Measurements from ENCODE around the gene OLA1.
A peak's percentile ranks its signal among the peaks of the same experiment; 100 is the strongest.

OLA1 gene

DNA sequence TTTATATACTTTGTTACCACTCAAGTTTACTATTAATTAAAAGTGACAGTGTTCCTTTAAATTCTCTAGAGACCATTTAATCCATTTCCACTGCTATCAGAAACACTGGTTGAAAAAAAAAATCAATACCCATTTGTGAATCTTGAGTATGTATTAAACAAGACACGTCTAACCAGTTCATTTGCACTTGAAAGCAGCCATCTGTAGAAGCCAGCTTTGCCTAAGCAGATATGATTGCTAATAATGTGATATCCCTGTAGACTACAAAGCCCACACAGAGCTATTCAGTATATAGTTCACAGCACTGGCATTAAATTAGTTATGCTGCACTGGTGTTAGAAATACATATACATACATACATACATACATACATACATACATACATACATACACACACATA lies 171.4 kb downstream of the OLA1 start:
- TF ChIP-seq, protein P1, sequence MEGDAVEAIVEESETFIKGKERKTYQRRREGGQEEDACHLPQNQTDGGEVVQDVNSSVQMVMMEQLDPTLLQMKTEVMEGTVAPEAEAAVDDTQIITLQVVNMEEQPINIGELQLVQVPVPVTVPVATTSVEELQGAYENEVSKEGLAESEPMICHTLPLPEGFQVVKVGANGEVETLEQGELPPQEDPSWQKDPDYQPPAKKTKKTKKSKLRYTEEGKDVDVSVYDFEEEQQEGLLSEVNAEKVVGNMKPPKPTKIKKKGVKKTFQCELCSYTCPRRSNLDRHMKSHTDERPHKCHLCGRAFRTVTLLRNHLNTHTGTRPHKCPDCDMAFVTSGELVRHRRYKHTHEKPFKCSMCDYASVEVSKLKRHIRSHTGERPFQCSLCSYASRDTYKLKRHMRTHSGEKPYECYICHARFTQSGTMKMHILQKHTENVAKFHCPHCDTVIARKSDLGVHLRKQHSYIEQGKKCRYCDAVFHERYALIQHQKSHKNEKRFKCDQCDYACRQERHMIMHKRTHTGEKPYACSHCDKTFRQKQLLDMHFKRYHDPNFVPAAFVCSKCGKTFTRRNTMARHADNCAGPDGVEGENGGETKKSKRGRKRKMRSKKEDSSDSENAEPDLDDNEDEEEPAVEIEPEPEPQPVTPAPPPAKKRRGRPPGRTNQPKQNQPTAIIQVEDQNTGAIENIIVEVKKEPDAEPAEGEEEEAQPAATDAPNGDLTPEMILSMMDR (conservative IDR thresholded peaks at IDR 0.05), result no peak
- peak overlapping the region; percentile 27; the same call in 1 of the 2 replicates for H3K27ac ChIP-seq

DNA sequence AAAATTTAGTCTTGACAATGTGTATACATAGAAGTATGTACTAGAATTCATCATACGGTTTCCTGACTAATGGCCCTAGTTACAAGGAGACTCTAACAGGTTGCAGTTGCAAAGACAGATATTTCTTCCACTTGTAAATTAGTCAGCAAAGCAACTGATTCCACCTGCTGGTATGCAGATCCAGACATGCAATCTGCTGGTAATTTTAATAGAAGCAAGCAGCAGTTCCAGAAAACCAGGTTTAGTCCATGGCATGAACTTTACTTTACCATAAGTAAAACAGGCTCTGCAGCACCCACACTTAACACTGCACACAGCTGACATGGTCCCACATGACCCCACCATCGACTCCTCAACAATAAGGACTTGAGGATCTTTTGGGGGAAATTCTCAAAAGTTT lies 172.3 kb downstream of the OLA1 start:
- TF ChIP-seq, protein P1 (conservative IDR thresholded peaks at IDR 0.05), result peak; percentile 34; the same call in 1 of the 2 replicates
- H3K27ac ChIP-seq, result peak overlapping the region; percentile 5; the same call in 1 of the 2 replicates

DNA sequence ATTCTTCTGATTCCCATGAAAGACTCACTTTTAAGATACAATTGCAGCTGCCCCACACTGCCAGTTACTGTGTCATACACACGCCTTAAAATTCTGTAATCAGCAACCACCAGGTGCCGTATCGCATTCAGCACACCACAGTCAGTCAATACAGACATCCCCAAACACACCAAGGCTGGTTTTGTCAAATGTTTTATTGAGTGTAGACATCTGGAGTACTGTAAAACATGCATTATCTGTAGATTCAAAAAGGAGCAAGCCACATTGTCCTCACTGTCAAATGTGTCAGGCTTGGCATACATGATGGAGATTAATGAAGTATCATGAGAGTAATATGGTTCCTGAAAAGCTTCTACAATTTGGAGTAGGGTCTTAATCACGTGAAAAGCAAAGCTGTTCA lies 173.5 kb downstream of the OLA1 start:
- no peak overlapping the region for H3K27ac ChIP-seq
- TF ChIP-seq, protein P1 (conservative IDR thresholded peaks at IDR 0.05), result no peak

DNA sequence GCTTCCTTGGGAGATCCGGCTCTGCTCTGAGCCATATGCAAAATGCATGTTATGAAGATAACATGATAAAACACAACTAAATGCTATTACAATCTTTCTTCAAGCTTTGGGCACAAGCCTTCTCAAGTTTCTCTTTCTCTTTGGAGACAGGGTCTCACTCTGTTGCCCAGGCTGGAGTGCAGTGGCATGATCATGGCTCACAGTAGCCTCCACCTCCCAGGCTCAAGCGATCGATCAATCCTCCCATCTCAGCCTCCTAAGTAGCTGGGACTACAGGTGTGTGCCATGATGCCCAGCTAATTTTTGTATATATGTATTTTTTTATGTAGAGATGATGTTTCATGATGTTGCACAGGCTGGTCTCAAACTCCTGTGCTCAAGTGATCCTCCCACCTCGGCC lies 175.5 kb downstream of the OLA1 start:
- H3K27ac ChIP-seq, result no peak overlapping the region
- TF ChIP-seq, protein P1 (conservative IDR thresholded peaks at IDR 0.05), result no peak

DNA sequence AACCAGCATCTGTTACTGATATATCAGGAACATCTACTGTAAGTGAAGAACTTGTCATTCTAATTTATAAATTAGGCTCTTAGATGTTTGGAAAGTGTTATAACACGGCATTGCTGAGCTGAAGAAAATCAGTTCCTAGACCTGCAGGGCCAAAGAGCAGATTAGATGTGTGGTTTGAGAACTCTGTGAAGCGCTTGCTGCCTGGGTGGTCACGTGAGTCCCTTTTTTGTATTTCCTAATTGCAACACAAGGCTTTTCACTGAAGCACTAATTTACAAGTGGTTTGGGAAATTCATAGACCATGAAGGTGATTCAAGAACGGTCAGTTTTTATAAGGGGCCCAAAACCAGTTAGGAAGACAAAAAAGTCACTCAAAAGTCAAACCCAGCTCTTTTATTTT lies 176.3 kb downstream of the OLA1 start:
- TF ChIP-seq, protein P1 (conservative IDR thresholded peaks at IDR 0.05), result no peak
- no peak overlapping the region for H3K27ac ChIP-seq

DNA sequence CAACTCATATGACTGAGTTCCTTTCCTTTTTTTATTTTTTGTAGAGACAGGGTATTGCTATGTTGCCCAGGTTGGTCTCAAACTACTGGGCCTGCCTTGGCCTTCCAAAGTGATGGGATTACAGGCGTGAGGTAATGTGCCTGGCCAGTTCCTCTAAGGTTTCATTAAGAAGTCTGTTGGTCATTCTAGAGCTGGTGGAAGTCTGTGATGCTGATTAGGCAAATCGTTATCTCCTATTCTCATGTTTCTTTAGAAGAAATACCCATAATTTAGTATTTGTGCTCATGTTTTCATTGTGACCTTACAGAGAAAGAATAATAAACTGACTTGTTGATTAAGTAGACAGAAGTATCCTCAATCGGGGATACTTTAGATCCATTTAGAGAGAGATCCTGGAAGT lies 177.0 kb downstream of the OLA1 start:
- H3K27ac ChIP-seq, result no peak overlapping the region
- TF ChIP-seq, protein P1 (conservative IDR thresholded peaks at IDR 0.05), result no peak

DNA sequence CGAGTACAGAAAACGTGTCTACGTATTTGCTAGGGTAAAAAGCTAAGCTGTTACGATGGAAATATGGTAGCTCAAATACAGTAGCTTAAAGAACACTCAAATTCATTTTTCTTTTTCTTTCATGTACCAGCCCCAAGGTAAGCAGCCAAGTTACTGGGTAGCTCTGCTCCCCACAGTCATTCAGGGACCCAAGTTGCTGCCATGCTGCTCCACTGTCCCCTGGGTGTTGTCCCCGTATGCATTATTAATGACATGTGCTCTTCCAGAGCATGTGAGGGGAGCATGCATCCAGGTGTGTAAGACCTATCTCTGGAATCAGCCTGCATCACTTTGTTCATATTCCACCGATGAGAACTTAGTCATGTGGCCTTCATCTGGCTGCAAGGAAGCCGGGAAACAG lies 178.1 kb downstream of the OLA1 start:
- no peak overlapping the region for H3K27ac ChIP-seq
- TF ChIP-seq, protein P1 (conservative IDR thresholded peaks at IDR 0.05), result no peak

DNA sequence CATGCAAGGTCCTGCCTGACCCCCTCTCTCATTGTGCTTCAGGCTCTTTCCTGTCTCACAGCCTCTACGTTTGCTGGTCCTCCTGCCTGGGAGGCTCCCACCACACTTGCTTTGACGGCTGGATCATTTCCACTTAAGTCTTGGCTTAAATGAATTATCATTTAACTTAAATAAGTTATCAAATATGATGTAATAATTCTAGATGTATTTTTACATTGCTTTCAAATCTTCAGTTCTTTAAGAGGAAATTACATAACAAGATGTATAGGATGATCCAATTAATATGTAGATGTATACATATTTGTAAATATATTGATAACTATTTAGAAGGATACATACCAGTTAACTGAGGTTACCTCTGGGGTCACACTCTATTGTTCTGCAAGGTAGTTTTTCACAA lies 180.5 kb downstream of the OLA1 start:
- TF ChIP-seq, protein P1 (conservative IDR thresholded peaks at IDR 0.05), result no peak
- no peak overlapping the region for H3K27ac ChIP-seq
